AG04449 (cell line): ENCODE measurements around the gene ANKH.

ENCODE experiments used
- CTCF ChIA-PET: fragments of 350-600 bp; formaldehyde crosslinking; extraction: SDS; loops from one replicate; lab custom pipeline; 2021; ENCODE audit warnings: antibody characterized with exemption; lab: Yijun Ruan, JAX
- POLR2A ChIA-PET: fragments of 400-600, 350-600 bp; formaldehyde crosslinking; extraction: SDS; loops from one replicate; lab custom pipeline; 2020; ENCODE audit warnings: antibody characterized with exemption, inconsistent platforms; lab: Yijun Ruan, JAX
- DNase-seq: peaks from one replicate; pipeline ENCODE4 v3.0.0-alpha.2; 2010; ENCODE audit warnings: low read depth, low spot score
- H3K4me3 ChIP-seq: 2 replicates; pipeline ENCODE4 v1.5.1; 2011; ENCODE audit warnings: low read depth, mild to moderate bottlenecking, control low read depth, low read length
- CTCF ChIP-seq: IDR thresholded peaks from one replicate; pipeline ENCODE4 v1.5.1; 2011; ENCODE audit warnings: mild to moderate bottlenecking, moderate library complexity, low read length, control low read depth, inconsistent platforms; ENCODE audit not compliant: insufficient read depth; ENCODE audit errors: missing control alignments

The ANKH gene

GRCh38 chr5:14771189-14771588, 100.4 kb downstream of the ANKH start:
- no peak for DNase-seq

GRCh38 chr5:14768508-14769365, 102.8 kb downstream of the ANKH start:
- TF ChIP-seq CTCF, result no peak
- POLR2A ChIA-PET, result no interaction called here
- no peak overlapping the region for H3K4me3 ChIP-seq
- DNase-seq, result no peak
- CTCF ChIA-PET, result interaction anchor here (1.2 to 2.0 kb wide), 2 partner anchors 10 to 259 kb away, joined by 3 to 5 read pairs; no protein-coding TSS in a partner anchor

More at GRCh38 chr5:14771189-14771588, 100.4 kb downstream of the ANKH start:
- ChIA-PET POLR2A (no interaction called here), CTCF (interaction anchor here (1.2 to 1.5 kb wide), 2 partner anchors 9 to 14 kb away, joined by 3 read pairs; no protein-coding TSS in a partner anchor)
- no peak for TF ChIP-seq CTCF
- H3K4me3 ChIP-seq, result no peak overlapping the region

- POLR2A ChIA-PET, result no interaction called here
- TF ChIP-seq CTCF, result no peak
- H3K4me3 ChIP-seq, result no peak overlapping the region
- CTCF ChIA-PET, result interaction anchor here (0.9 to 2.0 kb wide), 3 partner anchors 9 to 259 kb away, joined by 3 to 5 read pairs (median 3); no protein-coding TSS in a partner anchor
- DNase-seq, result no peak
These were observed 103.7 kb downstream of the ANKH start for GRCh38 chr5:14767735-14768507.

GRCh38 chr5:14767053-14767452, 104.5 kb downstream of the ANKH start:
- H3K4me3 ChIP-seq, result no peak overlapping the region
- no peak for TF ChIP-seq CTCF
- ChIA-PET CTCF (interaction anchor here (0.9 to 1.2 kb wide), 2 partner anchors 14 to 40 kb away, joined by 3 read pairs; no protein-coding TSS in a partner anchor), POLR2A (no interaction called here)
- DNase-seq, result no peak

- ChIA-PET POLR2A (no interaction called here), CTCF (interaction anchor here (1.2 kb wide), 1 partner anchor 14 kb away, joined by 3 read pairs; no protein-coding TSS in a partner anchor)
- TF ChIP-seq CTCF, result no peak
- DNase-seq, result no peak
- H3K4me3 ChIP-seq, result no peak overlapping the region
These were observed 105.0 kb downstream of the ANKH start for GRCh38 chr5:14766584-14766983.
